Fibroblast of skin of left biceps (primary cell): Measurements from ENCODE around the gene CPA4.

Experiments
- DNase-seq, 2 experiments: peaks; one replicate each; pipeline ENCODE4 v3.0.0-alpha.2; 2013; ENCODE audit warnings: low read depth in 2 of 2

The CPA4 gene

DNA sequence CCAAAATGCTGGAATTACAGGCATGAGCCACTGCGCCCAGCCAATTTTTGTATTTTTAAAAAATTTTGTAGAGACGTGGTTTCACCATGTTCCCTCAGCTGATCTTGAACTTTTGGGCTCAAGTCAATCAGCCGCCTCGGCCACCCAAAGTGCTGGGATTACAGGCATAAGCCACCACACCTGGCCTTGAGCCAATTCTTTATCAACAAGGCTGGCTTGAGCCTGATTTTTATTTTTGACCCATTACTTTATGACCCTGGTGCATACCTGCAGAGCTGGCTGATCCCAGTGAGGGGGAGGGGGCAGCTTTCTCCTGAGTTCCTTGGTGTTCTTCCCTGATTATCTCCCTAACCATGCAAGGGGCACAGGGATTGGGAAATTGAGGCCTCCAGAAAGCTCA, 71.5 kb downstream of the CPA4 start:
- no peak for DNase-seq

DNA sequence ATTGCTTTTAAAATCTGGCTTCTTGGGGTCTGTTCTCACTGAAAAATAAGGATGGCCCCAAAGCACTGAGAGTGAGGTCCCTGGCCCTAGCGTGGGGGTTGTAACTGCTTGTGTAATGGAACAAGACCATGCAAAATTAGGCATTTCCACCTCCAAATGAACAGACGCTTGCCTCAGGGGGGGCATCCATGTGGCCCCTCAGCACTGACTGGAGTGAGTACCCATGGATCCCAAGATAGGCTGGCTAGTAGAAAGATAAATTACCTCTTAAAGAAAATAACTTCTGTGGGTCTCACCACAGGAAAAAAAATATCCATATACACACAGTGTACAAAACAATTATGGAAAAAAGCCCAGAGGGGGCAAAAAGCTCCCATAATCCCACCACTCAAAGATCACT, 72.1 kb downstream of the CPA4 start:
- no peak for DNase-seq

DNA sequence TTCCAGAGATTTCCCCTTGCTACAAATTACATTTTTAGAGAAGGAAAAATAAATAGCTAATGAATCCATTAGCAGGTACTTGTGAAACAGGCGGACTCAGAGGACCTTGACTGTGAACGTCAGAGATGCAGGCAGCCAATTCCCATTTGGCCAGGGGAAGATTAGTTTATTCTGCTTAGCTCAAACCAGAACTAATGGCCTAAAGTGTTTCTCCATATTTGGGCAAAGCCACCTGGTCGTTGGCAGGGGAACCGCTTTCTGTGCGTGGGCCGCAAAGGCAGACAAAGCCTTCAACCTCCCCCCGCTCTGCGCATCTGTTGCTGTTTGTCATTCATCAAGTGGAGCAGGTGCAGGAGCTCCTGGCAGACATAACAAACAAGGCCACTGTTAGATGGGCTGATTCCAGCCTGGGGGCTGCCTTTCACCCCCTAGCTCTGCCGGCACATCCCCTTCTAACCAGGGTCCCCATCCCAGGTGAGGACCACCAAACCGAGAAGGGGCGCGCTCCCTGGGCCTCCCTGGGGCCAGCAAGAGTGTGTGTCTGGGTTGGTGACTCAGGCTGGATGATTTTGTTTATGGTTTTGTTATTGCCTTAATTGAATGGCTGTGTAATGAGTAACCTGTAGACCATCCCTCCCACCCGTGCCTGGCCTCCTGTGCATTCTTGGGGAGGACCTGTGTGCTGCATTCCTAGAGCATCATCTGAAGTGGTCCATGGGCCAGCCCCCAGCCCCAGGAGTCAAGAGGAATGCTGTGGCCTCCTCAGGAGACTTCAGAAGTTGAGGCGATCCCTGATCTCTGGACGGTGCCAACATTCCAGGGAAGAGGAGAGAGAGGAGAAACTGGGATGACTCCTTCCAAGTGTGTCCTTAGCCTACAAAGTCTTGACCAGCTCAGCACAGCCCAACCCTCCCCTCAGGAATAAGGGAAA, 72.8 kb downstream of the CPA4 start:
- DNase-seq = peak; percentile 74 to 79

DNA sequence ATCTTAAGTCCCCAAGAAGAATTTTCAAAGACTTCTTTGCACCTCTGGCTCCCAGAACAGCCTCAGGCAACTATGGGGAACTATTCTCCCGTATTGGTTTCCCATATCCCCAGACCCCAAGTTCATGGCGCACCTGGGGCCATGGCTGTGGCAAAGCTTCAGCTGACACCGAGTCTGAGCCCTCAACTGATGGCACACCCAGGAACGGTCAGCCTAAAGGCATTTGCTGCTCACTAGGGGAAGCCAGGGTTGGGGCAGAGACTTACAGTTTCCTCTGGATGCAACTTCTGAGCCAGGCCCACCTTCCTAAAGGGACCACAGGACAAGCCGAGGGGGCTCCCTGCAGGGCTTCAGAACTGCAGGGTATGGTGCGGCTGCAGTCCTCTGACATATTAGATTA, 73.6 kb downstream of the CPA4 start:
- DNase-seq = no peak

DNA sequence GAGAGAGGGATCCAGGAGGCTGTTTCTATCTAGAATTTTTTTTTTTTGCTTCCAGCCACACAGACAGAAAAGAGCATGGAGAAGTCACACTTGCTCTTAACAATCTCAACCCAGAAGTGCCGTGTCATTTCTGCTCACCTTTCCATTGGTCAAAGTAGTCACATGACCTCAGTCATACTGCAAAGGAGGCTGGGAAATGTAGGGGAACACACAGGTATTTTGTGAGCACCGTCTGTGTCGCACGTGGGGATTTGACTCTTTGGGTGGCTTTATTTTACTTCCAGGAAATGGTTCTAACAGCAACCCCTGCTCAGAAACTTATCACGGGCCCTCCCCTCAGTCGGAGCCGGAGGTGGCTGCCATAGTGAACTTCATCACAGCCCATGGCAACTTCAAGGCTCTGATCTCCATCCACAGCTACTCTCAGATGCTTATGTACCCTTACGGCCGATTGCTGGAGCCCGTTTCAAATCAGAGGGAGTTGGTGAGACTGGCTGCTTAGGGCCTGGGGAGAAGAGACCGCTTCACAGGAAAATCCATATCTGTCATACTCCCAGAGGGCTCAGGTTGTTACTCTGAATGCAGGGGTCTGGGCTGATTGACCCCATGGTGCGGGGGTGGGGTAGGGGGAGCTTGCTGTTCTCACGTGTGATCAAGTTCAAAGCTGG, 74.3 kb downstream of the CPA4 start:
- no peak for DNase-seq

DNA sequence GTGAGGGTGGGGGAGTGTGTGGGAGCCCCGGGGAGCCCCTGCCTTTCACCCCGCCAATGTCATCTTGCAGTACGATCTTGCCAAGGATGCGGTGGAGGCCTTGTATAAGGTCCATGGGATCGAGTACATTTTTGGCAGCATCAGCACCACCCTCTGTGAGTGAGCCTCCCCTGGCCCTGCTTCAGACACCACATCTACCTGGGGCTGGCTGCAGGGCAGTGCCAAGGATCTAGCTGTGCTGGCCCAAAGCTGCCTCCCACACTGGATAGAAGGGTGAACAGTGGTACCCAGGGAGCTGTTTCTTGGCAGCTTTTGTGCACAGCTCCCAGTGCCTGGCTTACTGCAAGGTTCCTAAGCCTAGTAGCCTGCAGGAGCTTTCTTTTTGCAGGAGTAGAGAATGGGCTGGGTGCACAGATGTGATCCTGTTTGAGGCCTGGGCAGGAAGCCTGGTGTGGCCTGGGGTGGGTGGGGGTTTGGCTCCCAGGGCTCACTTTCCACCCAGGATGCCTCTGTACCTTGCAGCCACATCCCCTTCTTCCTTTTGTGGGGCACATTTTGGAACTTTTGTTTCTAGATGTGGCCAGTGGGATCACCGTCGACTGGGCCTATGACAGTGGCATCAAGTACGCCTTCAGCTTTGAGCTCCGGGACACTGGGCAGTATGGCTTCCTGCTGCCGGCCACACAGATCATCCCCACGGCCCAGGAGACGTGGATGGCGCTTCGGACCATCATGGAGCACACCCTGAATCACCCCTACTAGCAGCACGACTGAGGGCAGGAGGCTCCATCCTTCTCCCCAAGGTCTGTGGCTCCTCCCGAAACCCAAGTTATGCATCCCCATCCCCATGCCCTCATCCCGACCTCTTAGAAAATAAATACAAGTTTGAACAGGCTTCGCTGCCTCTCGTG, 75.1 kb downstream of the CPA4 start:
- DNase-seq = no peak

DNA sequence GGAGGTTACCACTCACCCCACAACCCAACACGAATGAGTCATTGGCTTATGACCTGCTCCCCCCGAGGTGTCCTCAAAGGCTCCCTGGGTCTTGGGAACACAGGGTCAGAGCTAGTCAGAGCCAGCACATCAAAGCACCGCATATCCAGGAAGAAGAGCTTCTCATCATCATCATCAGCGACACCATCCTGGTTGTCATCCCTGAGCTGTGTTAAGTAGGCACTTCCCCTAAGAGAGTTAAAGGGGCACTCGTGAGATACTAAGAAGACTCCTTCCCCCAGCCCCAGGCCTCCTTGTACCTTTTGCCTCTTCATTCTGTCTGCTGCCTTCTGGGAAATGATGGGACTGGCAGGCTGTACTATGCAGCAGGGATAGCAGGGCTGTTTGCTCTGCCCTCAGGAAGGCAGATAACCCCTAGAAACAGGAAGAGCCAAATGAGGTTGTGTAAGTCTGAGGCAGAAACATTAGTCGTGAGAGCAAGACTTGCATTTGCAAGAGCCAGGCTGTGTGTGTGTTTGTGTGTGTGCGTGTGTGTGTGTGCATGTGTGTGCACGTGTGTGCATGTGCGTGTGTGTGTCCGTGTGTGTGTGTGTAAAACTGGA, 76.2 kb downstream of the CPA4 start:
- DNase-seq = peak; percentile 93 to 95

DNA sequence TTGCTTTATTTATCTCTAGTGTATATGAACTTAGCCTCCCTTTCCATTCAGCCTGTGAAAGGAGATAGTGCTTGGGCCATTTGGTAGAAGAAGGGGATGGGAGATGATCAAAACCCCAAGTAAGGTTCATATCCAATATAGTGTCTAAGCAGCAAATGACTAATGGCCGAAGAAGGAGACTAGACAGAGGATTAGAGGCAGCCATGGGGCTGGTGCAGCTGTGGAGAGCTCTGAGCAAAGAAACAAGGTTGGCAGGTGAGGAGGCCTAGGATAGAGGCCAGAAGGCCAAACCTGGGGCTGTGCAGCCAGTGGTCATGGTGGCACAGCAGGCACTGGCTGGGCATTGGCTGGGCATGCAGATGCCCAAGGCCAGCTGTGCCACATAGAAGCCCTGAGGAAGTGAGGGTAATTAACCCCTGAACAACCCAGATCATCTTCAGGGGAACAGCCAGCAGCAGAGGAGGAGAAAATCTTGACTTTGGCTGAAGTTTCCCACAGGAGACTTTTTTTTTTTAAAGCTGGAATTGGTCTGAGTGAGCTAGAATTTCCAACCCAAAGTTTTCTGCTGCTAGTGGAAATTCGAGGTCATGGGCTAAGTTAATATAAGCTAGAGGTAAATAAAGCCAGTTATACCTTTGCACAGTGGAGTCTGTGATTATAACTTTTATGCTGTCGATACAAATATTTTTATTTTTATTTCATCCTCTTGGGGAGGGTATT, 77.0 kb downstream of the CPA4 start:
- no peak for DNase-seq

DNA sequence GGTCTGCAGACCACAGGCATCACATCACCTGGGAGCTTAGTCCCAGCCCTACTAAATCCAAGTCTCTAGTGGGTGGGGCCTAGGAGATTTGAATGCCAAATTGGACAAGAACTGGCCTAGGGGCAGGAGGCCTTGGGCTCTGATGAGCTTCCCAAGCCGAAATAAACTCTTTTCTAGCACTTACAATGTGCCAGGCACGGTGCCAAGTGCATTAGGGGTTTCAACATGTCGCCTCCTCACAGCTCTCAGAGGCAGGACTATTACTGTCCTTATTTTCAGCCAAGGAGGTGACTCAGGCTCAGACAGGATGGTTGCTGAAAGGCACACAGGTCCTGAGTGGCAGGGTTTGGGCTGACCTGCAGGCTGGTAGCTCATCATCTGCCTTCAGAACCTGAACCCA, 78.1 kb downstream of the CPA4 start:
- no peak for DNase-seq

DNA sequence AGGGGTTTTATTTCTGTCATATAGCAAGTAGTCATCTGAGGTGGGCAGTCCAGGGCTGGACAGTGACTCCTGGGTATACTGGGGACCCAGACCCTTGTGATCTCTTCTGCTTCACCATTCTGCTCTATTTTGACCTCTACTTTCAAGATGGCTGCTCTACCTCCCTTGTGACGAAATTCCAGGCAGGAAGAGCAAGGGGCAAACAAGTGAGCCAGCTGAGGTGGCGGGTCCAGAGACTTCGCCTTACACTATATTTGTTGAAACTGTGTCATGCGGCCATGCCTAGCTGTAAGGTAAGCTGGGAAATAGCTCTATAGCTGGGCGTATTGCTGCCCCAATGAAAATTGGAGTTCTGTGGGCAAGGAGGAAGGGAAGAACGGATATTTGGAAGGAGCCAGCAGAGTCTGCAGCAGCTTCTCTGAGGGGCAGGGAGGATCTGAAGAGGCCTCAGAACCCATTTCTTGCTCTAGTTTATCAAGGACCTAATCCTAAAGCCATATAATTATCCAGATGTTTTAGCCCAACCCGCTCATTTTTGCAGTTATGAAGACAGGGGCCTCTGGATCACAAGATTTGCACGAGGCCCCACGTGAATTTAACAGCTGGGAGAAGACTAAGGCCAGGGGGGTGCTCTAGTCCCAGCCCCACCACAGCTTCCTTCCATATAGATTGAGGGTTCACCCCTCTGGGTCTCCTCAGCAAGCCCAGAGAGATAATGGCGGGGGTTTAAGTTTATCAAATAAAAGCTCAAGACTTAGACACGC, 79.6 kb downstream of the CPA4 start:
- DNase-seq = no peak
